WTC11 (cell line): ENCODE measurements around the gene SLC51B. TPM values are rescaled to one million over a fixed set of nuclear protein-coding genes. Genes with fewer than 3 reads are reported as not detected.

Experiments used
- ATAC-seq: fragments of 200-7000 bp; cut with Tn5 transposase; 2 replicates; pipeline ENCODE4 v1.10.0; 2021; ENCODE audit warnings: mild to moderate bottlenecking, moderate library complexity
- CTCF ChIA-PET: fragments of 300-600 bp; sonication (Branson Sonifier 250); formaldehyde crosslinking; loops from one replicate; lab custom pipeline; 2021; ENCODE audit warnings: antibody characterized with exemption; lab: Charles Lee
- POLR2A ChIA-PET: fragments of 350-600 bp; sonication (Branson Sonifier 250); formaldehyde crosslinking; loops from one replicate; lab custom pipeline; 2021; ENCODE audit warnings: antibody characterized with exemption; lab: Charles Lee
- DNase-seq: peaks from one replicate; pipeline ENCODE4 v3.0.0; 2021; ENCODE audit warnings: low spot score
- H3K27ac Mint-ChIP-seq: 2 replicates; pipeline ENCODE4 v1.8.0; 2021; ENCODE audit warnings: mixed read lengths
- H3K27me3 Mint-ChIP-seq: 2 replicates; pipeline ENCODE4 v1.8.0; 2021; ENCODE audit warnings: low read depth, mild to moderate bottlenecking, moderate library complexity, mixed read lengths
- H3K36me3 Mint-ChIP-seq: 2 replicates; pipeline ENCODE4 v1.8.0; 2021; ENCODE audit warnings: mixed read lengths
- H3K4me1 Mint-ChIP-seq: 2 replicates; pipeline ENCODE4 v1.8.0; 2022; ENCODE audit warnings: mixed read lengths
- H3K4me3 Mint-ChIP-seq: 2 replicates; pipeline ENCODE4 v1.8.0; 2021; ENCODE audit warnings: mild to moderate bottlenecking, moderate library complexity, mixed read lengths
- H3K9me3 Mint-ChIP-seq: 2 replicates; pipeline ENCODE4 v1.8.0; 2021; ENCODE audit warnings: mixed read lengths
- ATF6 ChIP-seq: sonication (generic); formaldehyde crosslinking; IDR thresholded peaks from 2 replicates; pipeline ENCODE4 v1.8.1; 2023; ENCODE audit warnings: mild to moderate bottlenecking, missing genetic modification reagents
- CDX4 ChIP-seq: fragments of 250-450 bp; sonication (Bioruptor Pico); IDR thresholded peaks from 2 replicates; pipeline ENCODE4 v1.9.0; 2021; ENCODE audit warnings: moderate library complexity, mild to moderate bottlenecking, inconsistent platforms, borderline replicate concordance
- FOXP1 ChIP-seq: sonication (generic); formaldehyde crosslinking; IDR thresholded peaks from 2 replicates; pipeline ENCODE4 v1.8.0; 2022; ENCODE audit warnings: missing genetic modification reagents, mild to moderate bottlenecking, moderate library complexity, borderline replicate concordance
- GABPB1 ChIP-seq: sonication (generic); formaldehyde crosslinking; IDR thresholded peaks from 2 replicates; pipeline ENCODE4 v1.8.1; 2023; ENCODE audit warnings: mild to moderate bottlenecking, missing genetic modification reagents
- KAT7 ChIP-seq: sonication (generic); formaldehyde crosslinking; IDR thresholded peaks from 2 replicates; pipeline ENCODE4 v1.8.1; 2023; ENCODE audit warnings: missing genetic modification reagents, mild to moderate bottlenecking, borderline replicate concordance
- MLX ChIP-seq: sonication (generic); formaldehyde crosslinking; IDR thresholded peaks from 2 replicates; pipeline ENCODE4 v1.8.1; 2023; ENCODE audit warnings: mild to moderate bottlenecking, missing genetic modification reagents, moderate library complexity
- NFYB ChIP-seq: sonication (generic); formaldehyde crosslinking; conservative IDR thresholded peaks from 2 replicates; pipeline ENCODE4 v1.8.0; 2022; ENCODE audit warnings: low read depth, missing genetic modification reagents
- NR2C2 ChIP-seq: sonication (generic); formaldehyde crosslinking; IDR thresholded peaks from 2 replicates; pipeline ENCODE4 v1.8.0; 2022; ENCODE audit warnings: mild to moderate bottlenecking, missing genetic modification reagents
- NR3C1 ChIP-seq: sonication (generic); formaldehyde crosslinking; conservative IDR thresholded peaks from 2 replicates; pipeline ENCODE4 v1.8.1; 2023; ENCODE audit warnings: low read depth, mild to moderate bottlenecking, missing genetic modification reagents
- PREB ChIP-seq: sonication (generic); formaldehyde crosslinking; IDR thresholded peaks from 2 replicates; pipeline ENCODE4 v1.8.1; 2022; ENCODE audit warnings: mild to moderate bottlenecking, missing genetic modification reagents, moderate library complexity, borderline replicate concordance
- USF2 ChIP-seq: sonication (generic); formaldehyde crosslinking; IDR thresholded peaks from 2 replicates; pipeline ENCODE4 v1.8.1; 2023; ENCODE audit warnings: mild to moderate bottlenecking, missing genetic modification reagents, moderate library complexity
- ZNF396 ChIP-seq: fragments of 250-450 bp; sonication (Bioruptor Pico); IDR thresholded peaks from 2 replicates; pipeline ENCODE4 v1.8.0; 2021; ENCODE audit warnings: mild to moderate bottlenecking, moderate library complexity, borderline replicate concordance
- ZNF512 ChIP-seq: sonication (generic); formaldehyde crosslinking; IDR thresholded peaks from 2 replicates; pipeline ENCODE4 v1.8.1; 2022; ENCODE audit warnings: missing genetic modification reagents, borderline replicate concordance
- ZSCAN18 ChIP-seq: fragments of 250-450 bp; sonication (Bioruptor Pico); IDR thresholded peaks from 2 replicates; pipeline ENCODE4 v2.1.2; 2022; ENCODE audit warnings: mild to moderate bottlenecking, moderate library complexity
- total RNA-seq: library from RNA; stranded (reverse); gene quantifications from 3 replicates; pipeline ENCODE4 v1.2.3, GENCODE V29; 2021
- TF ChIP-seq, protein P1 (sequence below): sonication (generic); formaldehyde crosslinking; IDR thresholded peaks from 2 replicates; pipeline ENCODE4 v1.8.0; 2023; ENCODE audit warnings: missing genetic modification reagents, mild to moderate bottlenecking, borderline replicate concordance

Gene SLC51B
- total RNA-seq, 1 experiment from 2014 or later = not detected

GRCh38 chr15:65040461-65040860 lies 4.7 kb upstream of the SLC51B start:
- Mint-ChIP-seq H3K9me3 (no peaks in the 10 kb centered on the region), H3K36me3 (no peaks in the 10 kb centered on the region), H3K27me3 (no peaks in the 10 kb centered on the region; the same call in 1 of the 2 replicates), H3K27ac (no peak overlapping the region), H3K4me1 (peaks cover 5% of the 10 kb centered on the region; the same call in 1 of the 2 replicates), H3K4me3 (no peak overlapping the region)
- ChIA-PET CTCF (no interaction called here), POLR2A (no interaction called here)
- ATAC-seq = no peak
- TF ChIP-seq ATF6 (CRISPR knock-in tag) (no peak), FOXP1 (CRISPR knock-in tag) (no peak), USF2 (CRISPR knock-in tag) (no peak), PREB (CRISPR knock-in tag) (no peak), ZNF512 (CRISPR knock-in tag) (no peak), KAT7 (CRISPR knock-in tag) (no peak), MLX (no peak), ZSCAN18 (CRISPR knock-in tag) (no peak), NR2C2 (CRISPR knock-in tag) (no peak), GABPB1 (no peak), CDX4 (no peak), ZNF396 (no peak), NR3C1 (CRISPR knock-in tag) (no peak), NFYB (CRISPR knock-in tag) (no peak)
- TF ChIP-seq, protein P1, sequence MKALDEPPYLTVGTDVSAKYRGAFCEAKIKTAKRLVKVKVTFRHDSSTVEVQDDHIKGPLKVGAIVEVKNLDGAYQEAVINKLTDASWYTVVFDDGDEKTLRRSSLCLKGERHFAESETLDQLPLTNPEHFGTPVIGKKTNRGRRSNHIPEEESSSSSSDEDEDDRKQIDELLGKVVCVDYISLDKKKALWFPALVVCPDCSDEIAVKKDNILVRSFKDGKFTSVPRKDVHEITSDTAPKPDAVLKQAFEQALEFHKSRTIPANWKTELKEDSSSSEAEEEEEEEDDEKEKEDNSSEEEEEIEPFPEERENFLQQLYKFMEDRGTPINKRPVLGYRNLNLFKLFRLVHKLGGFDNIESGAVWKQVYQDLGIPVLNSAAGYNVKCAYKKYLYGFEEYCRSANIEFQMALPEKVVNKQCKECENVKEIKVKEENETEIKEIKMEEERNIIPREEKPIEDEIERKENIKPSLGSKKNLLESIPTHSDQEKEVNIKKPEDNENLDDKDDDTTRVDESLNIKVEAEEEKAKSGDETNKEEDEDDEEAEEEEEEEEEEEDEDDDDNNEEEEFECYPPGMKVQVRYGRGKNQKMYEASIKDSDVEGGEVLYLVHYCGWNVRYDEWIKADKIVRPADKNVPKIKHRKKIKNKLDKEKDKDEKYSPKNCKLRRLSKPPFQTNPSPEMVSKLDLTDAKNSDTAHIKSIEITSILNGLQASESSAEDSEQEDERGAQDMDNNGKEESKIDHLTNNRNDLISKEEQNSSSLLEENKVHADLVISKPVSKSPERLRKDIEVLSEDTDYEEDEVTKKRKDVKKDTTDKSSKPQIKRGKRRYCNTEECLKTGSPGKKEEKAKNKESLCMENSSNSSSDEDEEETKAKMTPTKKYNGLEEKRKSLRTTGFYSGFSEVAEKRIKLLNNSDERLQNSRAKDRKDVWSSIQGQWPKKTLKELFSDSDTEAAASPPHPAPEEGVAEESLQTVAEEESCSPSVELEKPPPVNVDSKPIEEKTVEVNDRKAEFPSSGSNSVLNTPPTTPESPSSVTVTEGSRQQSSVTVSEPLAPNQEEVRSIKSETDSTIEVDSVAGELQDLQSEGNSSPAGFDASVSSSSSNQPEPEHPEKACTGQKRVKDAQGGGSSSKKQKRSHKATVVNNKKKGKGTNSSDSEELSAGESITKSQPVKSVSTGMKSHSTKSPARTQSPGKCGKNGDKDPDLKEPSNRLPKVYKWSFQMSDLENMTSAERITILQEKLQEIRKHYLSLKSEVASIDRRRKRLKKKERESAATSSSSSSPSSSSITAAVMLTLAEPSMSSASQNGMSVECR (CRISPR knock-in tag) = no peak
- DNase-seq = no peak
